ENCODE measurements around the gene MED16. TPM values are rescaled to one million over a fixed set of nuclear protein-coding genes. Genes with fewer than 3 reads are reported as not detected.

Gene MED16
- total and polyA plus RNA-seq, 2 of the 13 experiments (the other 11 are each of a cell fraction or from before 2014, with no cell fraction given) = 13.3 to 14.8 TPM

DNA sequence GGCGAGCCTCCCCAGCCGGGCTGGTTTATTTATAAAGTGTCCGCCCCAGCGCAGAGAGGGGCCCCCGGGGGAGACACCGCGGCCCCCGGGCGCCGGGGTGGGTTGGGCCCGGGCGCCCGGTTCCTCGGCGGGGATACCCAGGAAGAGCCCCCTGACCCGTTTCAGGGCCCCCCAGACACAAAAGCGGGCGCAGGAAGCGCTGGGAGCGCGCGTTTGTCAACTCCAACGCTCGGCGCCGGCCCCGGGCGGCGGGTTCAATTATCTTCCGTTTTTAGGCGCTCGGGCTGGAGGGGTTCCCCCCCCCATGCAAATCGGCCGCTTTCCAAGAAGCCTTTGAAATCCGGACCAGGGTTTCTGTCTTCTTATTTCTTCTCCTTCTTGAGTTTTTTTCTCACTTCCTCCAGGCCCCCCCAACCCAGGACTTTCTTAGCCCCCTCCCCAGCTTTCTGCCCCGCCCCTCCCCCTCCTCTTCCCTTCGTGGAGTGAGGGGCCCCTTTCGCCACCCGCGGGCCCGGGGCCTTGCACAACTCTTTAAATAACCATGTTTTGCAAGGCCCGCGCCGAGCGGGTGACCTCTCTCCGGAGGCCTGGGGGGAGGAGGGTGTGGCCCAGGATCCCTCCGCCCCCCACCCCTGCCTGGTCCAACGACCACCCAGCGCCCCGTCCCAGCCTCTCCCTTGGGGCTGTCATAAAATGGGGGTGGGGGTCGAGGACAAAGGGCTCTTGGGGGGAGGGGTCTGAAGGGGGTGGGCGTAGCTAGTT, 33.8 kb upstream of the MED16 start (continued):
- TF ChIP-seq, protein P1, sequence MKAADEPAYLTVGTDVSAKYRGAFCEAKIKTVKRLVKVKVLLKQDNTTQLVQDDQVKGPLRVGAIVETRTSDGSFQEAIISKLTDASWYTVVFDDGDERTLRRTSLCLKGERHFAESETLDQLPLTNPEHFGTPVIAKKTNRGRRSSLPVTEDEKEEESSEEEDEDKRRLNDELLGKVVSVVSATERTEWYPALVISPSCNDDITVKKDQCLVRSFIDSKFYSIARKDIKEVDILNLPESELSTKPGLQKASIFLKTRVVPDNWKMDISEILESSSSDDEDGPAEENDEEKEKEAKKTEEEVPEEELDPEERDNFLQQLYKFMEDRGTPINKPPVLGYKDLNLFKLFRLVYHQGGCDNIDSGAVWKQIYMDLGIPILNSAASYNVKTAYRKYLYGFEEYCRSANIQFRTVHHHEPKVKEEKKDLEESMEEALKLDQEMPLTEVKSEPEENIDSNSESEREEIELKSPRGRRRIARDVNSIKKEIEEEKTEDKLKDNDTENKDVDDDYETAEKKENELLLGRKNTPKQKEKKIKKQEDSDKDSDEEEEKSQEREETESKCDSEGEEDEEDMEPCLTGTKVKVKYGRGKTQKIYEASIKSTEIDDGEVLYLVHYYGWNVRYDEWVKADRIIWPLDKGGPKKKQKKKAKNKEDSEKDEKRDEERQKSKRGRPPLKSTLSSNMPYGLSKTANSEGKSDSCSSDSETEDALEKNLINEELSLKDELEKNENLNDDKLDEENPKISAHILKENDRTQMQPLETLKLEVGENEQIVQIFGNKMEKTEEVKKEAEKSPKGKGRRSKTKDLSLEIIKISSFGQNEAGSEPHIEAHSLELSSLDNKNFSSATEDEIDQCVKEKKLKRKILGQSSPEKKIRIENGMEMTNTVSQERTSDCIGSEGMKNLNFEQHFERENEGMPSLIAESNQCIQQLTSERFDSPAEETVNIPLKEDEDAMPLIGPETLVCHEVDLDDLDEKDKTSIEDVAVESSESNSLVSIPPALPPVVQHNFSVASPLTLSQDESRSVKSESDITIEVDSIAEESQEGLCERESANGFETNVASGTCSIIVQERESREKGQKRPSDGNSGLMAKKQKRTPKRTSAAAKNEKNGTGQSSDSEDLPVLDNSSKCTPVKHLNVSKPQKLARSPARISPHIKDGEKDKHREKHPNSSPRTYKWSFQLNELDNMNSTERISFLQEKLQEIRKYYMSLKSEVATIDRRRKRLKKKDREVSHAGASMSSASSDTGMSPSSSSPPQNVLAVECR (CRISPR knock-in tag; IDR thresholded peaks at IDR 0.05; ENCODE audit: borderline replicate concordance) = peak; percentile 56; the same call in 1 of the 2 replicates
- TF ChIP-seq EHMT2 (IDR thresholded peaks at IDR 0.05; ENCODE audit: borderline replicate concordance, low read depth, low read length) = no peak
- TF ChIP-seq ZNF496 (CRISPR knock-in tag; IDR thresholded peaks at IDR 0.05; ENCODE audit: insufficient replicate concordance) = no peak
- no peak for TF ChIP-seq ZNF331 (CRISPR knock-in tag; IDR thresholded peaks at IDR 0.05)
- TF ChIP-seq NFIB (CRISPR knock-in tag; IDR thresholded peaks at IDR 0.05; ENCODE audit: borderline replicate concordance) = no peak
- no peak for TF ChIP-seq ZNF782 (CRISPR knock-in tag; IDR thresholded peaks at IDR 0.05; ENCODE audit: borderline replicate concordance)
- no peak for TF ChIP-seq ZNF260 (CRISPR knock-in tag; IDR thresholded peaks at IDR 0.05; ENCODE audit: borderline replicate concordance, low read depth)
- TF ChIP-seq TARDBP (CRISPR knock-in tag; IDR thresholded peaks at IDR 0.05) = no peak
- TF ChIP-seq, protein P2, sequence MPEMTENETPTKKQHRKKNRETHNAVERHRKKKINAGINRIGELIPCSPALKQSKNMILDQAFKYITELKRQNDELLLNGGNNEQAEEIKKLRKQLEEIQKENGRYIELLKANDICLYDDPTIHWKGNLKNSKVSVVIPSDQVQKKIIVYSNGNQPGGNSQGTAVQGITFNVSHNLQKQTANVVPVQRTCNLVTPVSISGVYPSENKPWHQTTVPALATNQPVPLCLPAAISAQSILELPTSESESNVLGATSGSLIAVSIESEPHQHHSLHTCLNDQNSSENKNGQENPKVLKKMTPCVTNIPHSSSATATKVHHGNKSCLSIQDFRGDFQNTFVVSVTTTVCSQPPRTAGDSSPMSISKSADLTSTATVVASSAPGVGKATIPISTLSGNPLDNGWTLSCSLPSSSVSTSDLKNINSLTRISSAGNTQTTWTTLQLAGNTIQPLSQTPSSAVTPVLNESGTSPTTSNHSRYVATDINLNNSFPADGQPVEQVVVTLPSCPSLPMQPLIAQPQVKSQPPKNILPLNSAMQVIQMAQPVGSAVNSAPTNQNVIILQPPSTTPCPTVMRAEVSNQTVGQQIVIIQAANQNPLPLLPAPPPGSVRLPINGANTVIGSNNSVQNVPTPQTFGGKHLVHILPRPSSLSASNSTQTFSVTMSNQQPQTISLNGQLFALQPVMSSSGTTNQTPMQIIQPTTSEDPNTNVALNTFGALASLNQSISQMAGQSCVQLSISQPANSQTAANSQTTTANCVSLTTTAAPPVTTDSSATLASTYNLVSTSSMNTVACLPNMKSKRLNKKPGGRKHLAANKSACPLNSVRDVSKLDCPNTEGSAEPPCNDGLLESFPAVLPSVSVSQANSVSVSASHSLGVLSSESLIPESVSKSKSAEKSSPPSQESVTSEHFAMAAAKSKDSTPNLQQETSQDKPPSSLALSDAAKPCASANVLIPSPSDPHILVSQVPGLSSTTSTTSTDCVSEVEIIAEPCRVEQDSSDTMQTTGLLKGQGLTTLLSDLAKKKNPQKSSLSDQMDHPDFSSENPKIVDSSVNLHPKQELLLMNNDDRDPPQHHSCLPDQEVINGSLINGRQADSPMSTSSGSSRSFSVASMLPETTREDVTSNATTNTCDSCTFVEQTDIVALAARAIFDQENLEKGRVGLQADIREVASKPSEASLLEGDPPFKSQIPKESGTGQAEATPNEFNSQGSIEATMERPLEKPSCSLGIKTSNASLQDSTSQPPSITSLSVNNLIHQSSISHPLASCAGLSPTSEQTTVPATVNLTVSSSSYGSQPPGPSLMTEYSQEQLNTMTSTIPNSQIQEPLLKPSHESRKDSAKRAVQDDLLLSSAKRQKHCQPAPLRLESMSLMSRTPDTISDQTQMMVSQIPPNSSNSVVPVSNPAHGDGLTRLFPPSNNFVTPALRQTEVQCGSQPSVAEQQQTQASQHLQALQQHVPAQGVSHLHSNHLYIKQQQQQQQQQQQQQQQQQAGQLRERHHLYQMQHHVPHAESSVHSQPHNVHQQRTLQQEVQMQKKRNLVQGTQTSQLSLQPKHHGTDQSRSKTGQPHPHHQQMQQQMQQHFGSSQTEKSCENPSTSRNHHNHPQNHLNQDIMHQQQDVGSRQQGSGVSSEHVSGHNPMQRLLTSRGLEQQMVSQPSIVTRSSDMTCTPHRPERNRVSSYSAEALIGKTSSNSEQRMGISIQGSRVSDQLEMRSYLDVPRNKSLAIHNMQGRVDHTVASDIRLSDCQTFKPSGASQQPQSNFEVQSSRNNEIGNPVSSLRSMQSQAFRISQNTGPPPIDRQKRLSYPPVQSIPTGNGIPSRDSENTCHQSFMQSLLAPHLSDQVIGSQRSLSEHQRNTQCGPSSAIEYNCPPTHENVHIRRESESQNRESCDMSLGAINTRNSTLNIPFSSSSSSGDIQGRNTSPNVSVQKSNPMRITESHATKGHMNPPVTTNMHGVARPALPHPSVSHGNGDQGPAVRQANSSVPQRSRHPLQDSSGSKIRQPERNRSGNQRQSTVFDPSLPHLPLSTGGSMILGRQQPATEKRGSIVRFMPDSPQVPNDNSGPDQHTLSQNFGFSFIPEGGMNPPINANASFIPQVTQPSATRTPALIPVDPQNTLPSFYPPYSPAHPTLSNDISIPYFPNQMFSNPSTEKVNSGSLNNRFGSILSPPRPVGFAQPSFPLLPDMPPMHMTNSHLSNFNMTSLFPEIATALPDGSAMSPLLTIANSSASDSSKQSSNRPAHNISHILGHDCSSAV (CRISPR knock-in tag; IDR thresholded peaks at IDR 0.05; ENCODE audit: borderline replicate concordance) = no peak
- no peak for TF ChIP-seq ARNT (IDR thresholded peaks at IDR 0.05)
- no peak for TF ChIP-seq MZF1 (CRISPR knock-in tag; IDR thresholded peaks at IDR 0.05; ENCODE audit: borderline replicate concordance)
- TF ChIP-seq, protein P3, sequence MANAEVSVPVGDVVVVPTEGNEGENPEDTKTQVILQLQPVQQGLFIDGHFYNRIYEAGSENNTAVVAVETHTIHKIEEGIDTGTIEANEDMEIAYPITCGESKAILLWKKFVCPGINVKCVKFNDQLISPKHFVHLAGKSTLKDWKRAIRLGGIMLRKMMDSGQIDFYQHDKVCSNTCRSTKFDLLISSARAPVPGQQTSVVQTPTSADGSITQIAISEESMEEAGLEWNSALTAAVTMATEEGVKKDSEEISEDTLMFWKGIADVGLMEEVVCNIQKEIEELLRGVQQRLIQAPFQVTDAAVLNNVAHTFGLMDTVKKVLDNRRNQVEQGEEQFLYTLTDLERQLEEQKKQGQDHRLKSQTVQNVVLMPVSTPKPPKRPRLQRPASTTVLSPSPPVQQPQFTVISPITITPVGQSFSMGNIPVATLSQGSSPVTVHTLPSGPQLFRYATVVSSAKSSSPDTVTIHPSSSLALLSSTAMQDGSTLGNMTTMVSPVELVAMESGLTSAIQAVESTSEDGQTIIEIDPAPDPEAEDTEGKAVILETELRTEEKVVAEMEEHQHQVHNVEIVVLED (CRISPR knock-in tag; IDR thresholded peaks at IDR 0.05; ENCODE audit: borderline replicate concordance) = no peak
- TF ChIP-seq TBL1XR1 (IDR thresholded peaks at IDR 0.05; ENCODE audit: borderline replicate concordance, low read length, partially characterized antibody) = no peak
- TF ChIP-seq ZFP37 (CRISPR knock-in tag; IDR thresholded peaks at IDR 0.05; ENCODE audit: borderline replicate concordance) = no peak
- TF ChIP-seq MTF1 (CRISPR knock-in tag; IDR thresholded peaks at IDR 0.05) = no peak
